Measurements from ENCODE around the gene KLHL13.
"Not testable (repeated sequence)": the region's sequence is repeated elsewhere in the genome, so short reads cannot be mapped to it uniquely, and the experiment has no call there.

The KLHL13 gene

GRCh38 chrX:118074196-118074595 lies 42.4 kb downstream of the KLHL13 start:
- no peak for DNase-seq (ENCODE audit: low read depth)

GRCh38 chrX:118066867-118067515 lies 49.6 kb downstream of the KLHL13 start:
- DNase-seq (ENCODE audit: low read depth), result no peak

- DNase-seq (ENCODE audit: low read depth), result no peak
These were observed 53.6 kb downstream of the KLHL13 start for GRCh38 chrX:118062817-118063615.

DNA sequence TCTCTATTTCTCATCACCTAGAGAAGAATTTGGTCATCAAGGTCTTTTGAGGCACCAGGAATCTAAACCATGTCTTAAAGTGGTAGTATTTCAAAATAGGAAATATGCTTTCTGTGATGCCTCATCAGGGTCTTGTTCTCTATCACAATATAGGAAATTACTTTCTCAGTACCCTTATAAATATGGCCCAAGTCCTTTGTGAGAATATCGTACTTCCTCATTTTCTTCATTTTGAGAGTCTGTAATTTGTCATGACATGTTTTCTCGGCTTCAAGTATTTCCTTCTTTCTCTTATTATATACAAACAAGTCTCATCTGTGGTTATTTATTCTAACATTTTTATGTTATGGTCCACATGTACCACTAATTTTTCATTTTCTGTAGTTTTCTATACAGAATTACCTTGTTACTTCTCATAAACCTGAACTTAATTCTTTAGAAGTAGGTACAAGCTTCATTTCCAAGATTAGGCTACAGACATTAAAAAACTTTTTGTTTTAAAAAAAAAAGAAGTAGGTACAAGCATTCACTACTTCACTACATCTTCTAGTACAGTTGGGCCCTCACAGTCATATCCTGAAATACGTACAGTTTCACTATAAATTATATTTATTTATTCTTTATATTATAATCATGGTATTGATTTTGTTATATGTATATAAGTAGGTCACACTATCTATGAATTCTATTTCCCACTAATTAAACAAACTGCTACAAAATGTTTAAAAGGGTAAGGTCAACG lies 54.4 kb downstream of the KLHL13 start:
- no peak for DNase-seq (ENCODE audit: low read depth)

DNA sequence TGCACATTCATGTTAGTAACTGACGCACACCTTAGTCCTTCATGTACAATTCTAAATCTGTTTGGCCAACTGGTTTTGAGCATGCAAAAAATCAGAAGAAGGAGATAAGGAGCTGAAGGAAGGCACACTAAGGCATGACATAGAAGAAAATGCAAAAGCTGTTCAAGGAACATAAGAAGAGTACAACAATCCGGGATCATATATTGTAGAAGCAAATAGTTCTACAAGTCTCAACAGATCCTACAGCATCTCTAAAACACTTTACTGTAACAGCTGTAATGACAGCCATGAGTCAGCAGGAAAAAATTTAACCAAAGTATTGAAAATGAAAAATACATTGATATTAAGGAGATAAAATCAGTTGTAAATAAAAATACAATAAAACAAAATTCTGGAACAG lies 57.7 kb downstream of the KLHL13 start:
- DNase-seq (ENCODE audit: low read depth), result no peak

- DNase-seq (ENCODE audit: low read depth), result no peak
These were observed 59.7 kb downstream of the KLHL13 start for GRCh38 chrX:118056870-118057269.

DNA sequence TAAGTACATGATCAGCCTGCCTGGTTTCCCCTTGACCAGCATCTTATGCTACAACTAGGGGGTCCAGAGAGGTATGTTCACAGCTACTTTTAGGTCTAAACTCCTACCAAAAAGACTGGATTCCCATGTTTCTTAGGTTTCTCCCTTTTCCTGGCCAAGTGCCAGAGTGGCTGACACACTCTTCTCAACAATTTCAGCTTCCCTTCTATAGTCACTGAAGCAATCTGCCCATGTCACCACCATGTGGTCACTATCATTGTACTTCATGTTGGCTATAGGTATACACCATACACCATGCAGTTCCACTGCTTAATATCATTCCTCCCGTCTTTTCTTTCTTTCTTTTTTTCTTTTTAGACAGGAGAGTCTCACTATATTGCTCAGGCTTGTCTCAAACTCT lies 66.9 kb downstream of the KLHL13 start:
- DNase-seq (ENCODE audit: low read depth), result no peak

GRCh38 chrX:118047446-118048186 lies 69.0 kb downstream of the KLHL13 start:
- no peak for DNase-seq (ENCODE audit: low read depth)

GRCh38 chrX:118039591-118039990 lies 77.0 kb downstream of the KLHL13 start:
- no peak for DNase-seq (ENCODE audit: low read depth)

- no peak for DNase-seq (ENCODE audit: low read depth)
These were observed 77.8 kb downstream of the KLHL13 start for GRCh38 chrX:118038614-118039365.

DNA sequence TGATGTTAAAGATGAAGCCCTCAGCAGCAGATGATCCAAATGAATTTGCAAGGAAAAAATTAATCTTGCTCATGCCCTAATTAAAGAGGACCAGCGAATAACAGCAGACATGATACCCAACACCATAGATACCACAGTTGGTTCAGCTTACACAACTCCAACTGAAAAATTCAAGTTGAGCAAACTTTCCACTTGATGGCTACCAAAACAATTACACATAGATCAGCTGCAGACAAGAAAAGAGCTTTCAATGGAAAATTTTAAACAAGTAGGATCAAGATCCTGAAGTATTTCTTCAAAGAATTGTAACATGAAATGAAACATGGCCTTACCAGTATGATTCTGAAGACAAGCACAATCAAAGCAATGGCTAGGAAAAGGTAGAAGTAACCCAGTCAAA lies 90.0 kb downstream of the KLHL13 start:
- DNase-seq (ENCODE audit: low read depth), result no peak

DNA sequence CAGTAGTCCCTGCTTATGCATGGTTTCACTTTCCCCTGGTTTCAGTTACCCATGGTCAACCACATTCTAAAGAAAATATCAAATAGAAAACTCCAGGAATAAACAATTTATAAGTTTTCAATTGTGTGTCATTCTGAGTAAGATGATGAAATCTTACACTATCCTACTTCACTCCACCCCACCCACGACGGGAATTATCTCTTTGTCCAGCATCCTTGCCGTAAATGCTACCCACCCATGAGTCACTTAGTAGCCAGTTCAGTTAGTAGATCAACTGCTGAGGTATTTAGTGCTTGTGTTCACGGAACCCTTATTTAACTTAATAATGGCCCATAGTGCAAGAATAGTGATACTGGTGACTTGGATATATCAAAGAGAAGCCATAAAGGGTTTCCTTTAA lies 91.4 kb downstream of the KLHL13 start:
- no peak for DNase-seq (ENCODE audit: low read depth)

- DNase-seq (ENCODE audit: low read depth), result no peak
These were observed 92.1 kb downstream of the KLHL13 start for GRCh38 chrX:118024482-118024881.

DNA sequence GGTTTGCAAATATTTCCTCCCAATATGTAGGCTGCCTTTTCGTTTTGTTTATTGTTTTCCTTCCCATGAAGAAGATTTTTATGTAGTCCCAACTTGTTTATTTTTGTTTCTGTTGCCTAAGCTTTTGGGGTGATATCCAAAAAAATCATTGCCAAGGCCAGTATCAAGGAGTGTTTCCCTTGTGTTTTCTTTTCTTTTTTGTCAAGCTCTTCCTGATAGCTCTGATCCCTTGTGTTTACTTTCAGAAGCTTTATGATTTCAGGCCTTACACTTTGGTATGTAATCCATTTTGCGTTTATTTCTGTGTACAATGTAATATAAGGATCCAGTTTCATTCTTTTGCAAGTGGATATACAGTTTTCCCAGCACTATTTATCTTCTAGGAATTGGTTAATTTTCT lies 93.9 kb downstream of the KLHL13 start:
- DNase-seq (ENCODE audit: low read depth), result no peak

GRCh38 chrX:118016422-118016821 lies 100.2 kb downstream of the KLHL13 start:
- DNase-seq (ENCODE audit: low read depth), result no peak

DNA sequence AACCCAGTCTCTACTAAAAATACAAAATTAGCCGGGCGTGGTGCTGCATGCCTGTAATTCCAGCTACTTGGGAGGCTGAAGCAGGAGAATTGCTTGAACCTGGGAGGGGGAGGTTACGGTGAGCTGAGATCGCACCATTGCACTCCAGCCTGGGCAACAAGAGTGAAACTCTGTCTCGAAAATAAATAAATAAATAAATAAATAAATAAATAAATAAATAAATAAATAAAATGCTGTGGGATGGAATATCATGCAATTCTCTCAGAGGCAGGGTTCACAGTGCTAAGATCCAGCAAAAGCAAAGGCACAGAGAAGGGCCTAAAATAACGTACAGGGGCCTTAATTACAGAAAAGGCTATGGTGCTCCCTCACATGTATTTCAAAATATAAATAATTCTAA lies 114.2 kb downstream of the KLHL13 start:
- not testable (repeated sequence) for DNase-seq (ENCODE audit: low read depth)

DNA sequence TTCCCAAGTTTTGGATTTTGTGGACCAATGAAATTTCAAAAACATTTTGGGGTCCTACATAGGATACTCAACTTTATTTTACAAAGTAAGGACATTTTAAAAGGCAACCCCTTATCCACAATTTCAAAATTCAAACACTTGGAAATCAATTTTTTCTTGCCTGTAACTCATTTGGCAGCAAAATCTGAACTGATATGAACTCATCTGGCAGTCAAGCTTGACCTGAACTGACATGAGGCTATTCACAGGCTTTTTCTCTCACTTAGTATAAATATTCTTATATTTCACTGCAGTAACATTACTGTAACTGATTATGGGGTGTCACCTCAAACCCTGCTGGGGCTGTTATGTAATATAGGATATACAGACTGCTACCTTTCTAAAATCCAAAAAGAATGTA lies 116.1 kb downstream of the KLHL13 start:
- DNase-seq (ENCODE audit: low read depth), result no peak

- no peak for DNase-seq (ENCODE audit: low read depth)
These were observed 118.4 kb downstream of the KLHL13 start for GRCh38 chrX:117998171-117998570.

- peak; percentile 0 for DNase-seq (ENCODE audit: low read depth)
These were observed 119.6 kb downstream of the KLHL13 start for GRCh38 chrX:117996918-117997480.

- no peak for DNase-seq (ENCODE audit: low read depth)
These were observed 120.2 kb downstream of the KLHL13 start for GRCh38 chrX:117996408-117996807.

GRCh38 chrX:117995378-117995777 lies 121.2 kb downstream of the KLHL13 start:
- DNase-seq (ENCODE audit: low read depth), result no peak
